GM19025 (cell line): ENCODE results near the gene CDH23.

ENCODE experiments used
- ATAC-seq: cut with Tn5 transposase; IDR thresholded peaks from one replicate; pipeline ENCODE4 v1.9.1; 2021; ENCODE audit warnings: mild to moderate bottlenecking, low read depth, moderate library complexity; ENCODE audit not compliant: unreplicated experiment

CDH23 gene

GRCh38 chr10:71549766-71550533 is 153.2 kb downstream of the CDH23 start:
- ATAC-seq = no peak

GRCh38 chr10:71550628-71551027 is 153.9 kb downstream of the CDH23 start:
- no peak for ATAC-seq

- ATAC-seq = no peak
Observed at GRCh38 chr10:71551970-71552369, 155.2 kb downstream of the CDH23 start.

- no peak for ATAC-seq
Observed at GRCh38 chr10:71553432-71553831, 156.7 kb downstream of the CDH23 start.

- ATAC-seq = no peak
Observed at GRCh38 chr10:71554671-71555070, 158.0 kb downstream of the CDH23 start.

GRCh38 chr10:71555087-71555723 is 158.5 kb downstream of the CDH23 start:
- no peak for ATAC-seq

GRCh38 chr10:71555724-71556119 is 159.0 kb downstream of the CDH23 start:
- no peak for ATAC-seq

GRCh38 chr10:71558991-71559390 is 162.3 kb downstream of the CDH23 start:
- ATAC-seq = no peak

GRCh38 chr10:71561003-71561574 is 164.4 kb downstream of the CDH23 start:
- ATAC-seq = no peak

GRCh38 chr10:71562181-71562580 is 165.5 kb downstream of the CDH23 start:
- no peak for ATAC-seq

- no peak for ATAC-seq
Observed at GRCh38 chr10:71562904-71563303, 166.2 kb downstream of the CDH23 start.

GRCh38 chr10:71564194-71564820 is 167.6 kb downstream of the CDH23 start:
- ATAC-seq = no peak

GRCh38 chr10:71565284-71566000 is 168.7 kb downstream of the CDH23 start:
- no peak for ATAC-seq

- no peak for ATAC-seq
Observed at GRCh38 chr10:71567006-71567405, 170.3 kb downstream of the CDH23 start.

- no peak for ATAC-seq
Observed at GRCh38 chr10:71568896-71569492, 172.3 kb downstream of the CDH23 start.

GRCh38 chr10:71569775-71570588 is 173.3 kb downstream of the CDH23 start:
- no peak for ATAC-seq

GRCh38 chr10:71571460-71572175 is 174.9 kb downstream of the CDH23 start:
- no peak for ATAC-seq

GRCh38 chr10:71572962-71573361 is 176.2 kb downstream of the CDH23 start:
- ATAC-seq = no peak
